K562 (cell line): ENCODE results near the gene MPZL3. TPM values are rescaled to one million over a fixed set of nuclear protein-coding genes. Genes with fewer than 3 reads are reported as not detected.

Experiments used
- ARID1B ChIP-seq: fragments of 450-650 bp; IDR thresholded peaks from 2 replicates; pipeline ENCODE4 v1.6.1; 2016; ENCODE audit warnings: antibody characterized with exemption, mild to moderate bottlenecking, inconsistent platforms
- CBFA2T3 ChIP-seq: fragments of 450-650 bp; IDR thresholded peaks from 2 replicates; pipeline ENCODE4 v1.6.1; 2017
- ESRRA ChIP-seq: fragments of 450-650 bp; IDR thresholded peaks from 2 replicates; pipeline ENCODE4 v1.6.1; 2014; ENCODE audit warnings: low read depth, mild to moderate bottlenecking, moderate library complexity, borderline replicate concordance
- ILK ChIP-seq: fragments of 450-650 bp; IDR thresholded peaks from 2 replicates; pipeline ENCODE4 v1.6.1; 2016; ENCODE audit warnings: missing genetic modification characterization, low read depth, mild to moderate bottlenecking, missing compliant biosample characterization, moderate library complexity, borderline replicate concordance
- KLF1 ChIP-seq: fragments of 450-650 bp; IDR thresholded peaks from 2 replicates; pipeline ENCODE4 v1.6.1; 2016; ENCODE audit warnings: missing genetic modification characterization, missing compliant biosample characterization
- KLF6 ChIP-seq: fragments of 250-450 bp; sonication (Bioruptor Pico); IDR thresholded peaks from 2 replicates; pipeline ENCODE4 v1.4.0; 2020; ENCODE audit warnings: mild to moderate bottlenecking, moderate library complexity, borderline replicate concordance
- MITF ChIP-seq: IDR thresholded peaks from 2 replicates; pipeline ENCODE4 v1.6.1; 2014; ENCODE audit warnings: antibody characterized with exemption
- NCOR1 ChIP-seq: fragments of 450-650 bp; IDR thresholded peaks from 2 replicates; pipeline ENCODE4 v1.6.1; 2016; ENCODE audit warnings: mild to moderate bottlenecking, moderate library complexity
- NEUROD1 ChIP-seq: fragments of 150-350 bp; IDR thresholded peaks from 2 replicates; pipeline ENCODE4 v1.6.1; 2014; ENCODE audit warnings: borderline replicate concordance, low read length, low read depth; ENCODE audit not compliant: partially characterized antibody
- PHF20 ChIP-seq: fragments of 450-650 bp; IDR thresholded peaks from 2 replicates; pipeline ENCODE4 v1.6.1; 2018; ENCODE audit not compliant: partially characterized antibody
- POLR3A ChIP-seq: IDR thresholded peaks from 2 replicates; pipeline ENCODE4 v1.6.1; 2011; ENCODE audit warnings: borderline replicate concordance, mild to moderate bottlenecking, moderate library complexity; ENCODE audit not compliant: insufficient read length, insufficient read depth; ENCODE audit errors: extremely low read depth
- POLR3G ChIP-seq: IDR thresholded peaks from 2 replicates; pipeline ENCODE4 v1.6.1; 2011; ENCODE audit not compliant: insufficient read length, insufficient replicate concordance; ENCODE audit errors: extremely low read depth
- RBBP5 ChIP-seq: fragments of 200-600 bp; sonication (generic); IDR thresholded peaks from 2 replicates; pipeline ENCODE4 v1.6.1; 2012; ENCODE audit warnings: borderline replicate concordance, mild to moderate bottlenecking, low read length, control low read depth, inconsistent platforms; ENCODE audit not compliant: insufficient read depth, poor library complexity, severe bottlenecking
- RBM25 ChIP-seq: fragments of 200-400 bp; formaldehyde crosslinking; IDR thresholded peaks from 2 replicates; pipeline ENCODE4 v1.6.1; 2018; ENCODE audit warnings: low read length, low read depth, moderate library complexity; ENCODE audit not compliant: severe bottlenecking
- RUNX1 ChIP-seq: sonication (generic); IDR thresholded peaks from 2 replicates; pipeline ENCODE4 v1.6.1; 2016; ENCODE audit warnings: antibody characterized with exemption, low read depth
- SMAD1 ChIP-seq: fragments of 150-350 bp; IDR thresholded peaks from 2 replicates; pipeline ENCODE4 v1.6.1; 2014; ENCODE audit warnings: low read length, low read depth; ENCODE audit not compliant: partially characterized antibody
- TCF7L2 ChIP-seq: fragments of 150-350 bp; IDR thresholded peaks from 2 replicates; pipeline ENCODE4 v1.6.1; 2016; ENCODE audit warnings: low read depth, mild to moderate bottlenecking, low read length, moderate library complexity
- TEAD4 ChIP-seq, 2 experiments: sonication (generic) in 1 of 2; formaldehyde crosslinking in 1 of 2; IDR thresholded peaks; 2 replicates each; pipeline versions ENCODE4 v1.6.1 to v1.8.0; 2012 to 2022; ENCODE audit warnings: borderline replicate concordance in 1 of 2, inconsistent platforms in 1 of 2, low read length in 1 of 2, mild to moderate bottlenecking in 1 of 2, missing genetic modification reagents in 1 of 2
- ZBTB11 ChIP-seq, 3 experiments: fragments of 200-800 bp in 1 of 3; fragments of 250-450 bp in 1 of 3; fragments of 450-650 bp in 1 of 3; sonication (Bioruptor Pico) in 1 of 3; sonication (Bioruptor generic) in 1 of 3; formaldehyde crosslinking in 1 of 3; IDR thresholded peaks; 2 replicates each; pipeline versions ENCODE4 v1.6.1 to v1.8.0; 2016 to 2022; ENCODE audit warnings: mild to moderate bottlenecking in 2 of 3, missing genetic modification characterization in 2 of 3, missing compliant biosample characterization in 1 of 3, moderate library complexity in 1 of 3
- ZNF274 ChIP-seq: IDR thresholded peaks from 2 replicates; pipeline ENCODE4 v1.6.1; 2011; ENCODE audit warnings: low read depth, mild to moderate bottlenecking, low read length, moderate library complexity, borderline replicate concordance
- ZNF551 ChIP-seq: fragments of 250-450 bp; sonication (Bioruptor Pico); IDR thresholded peaks from 2 replicates; pipeline ENCODE4 v1.5.0; 2021; ENCODE audit warnings: mild to moderate bottlenecking, moderate library complexity
- ZNF764 ChIP-seq: fragments of 250-450 bp; sonication (Bioruptor Pico); IDR thresholded peaks from 2 replicates; pipeline ENCODE4 v1.4.0; 2020; ENCODE audit warnings: low read depth, mild to moderate bottlenecking, moderate library complexity
- ZSCAN29 ChIP-seq: fragments of 450-650 bp; IDR thresholded peaks from 2 replicates; pipeline ENCODE4 v1.6.1; 2017
- polyA plus RNA-seq, 8 experiments: library from polyadenylated mRNA; depleted of rRNA in 4 of 8; stranded (reverse) in 5 of 8; unstranded in 3 of 8; fragments of >200 nt; fragmentation: Nextera tagmentation in 2 of 8; fragmentation: Illumina TruSeq in 1 of 8; extraction: Ambion mirVana in 2 of 8; extraction: Trizol in 1 of 8; gene quantifications; 2 replicates each; pipeline versions ENCODE4 v1.2.1 to v1.2.3, GENCODE V29; 2011 to 2014; ENCODE audit warnings: inconsistent platforms in 1 of 8, missing spikeins in 1 of 8
- total RNA-seq, 7 experiments: library from RNA; depleted of rRNA in 6 of 7; stranded (reverse); fragments of >200 nt in 6 of 7; fragmentation: Illumina TruSeq in 2 of 7; extraction: Trizol in 2 of 7; gene quantifications; 2 replicates each; pipeline versions ENCODE4 v1.2.1 to v1.2.3, GENCODE V29; 2011 to 2021; ENCODE audit warnings: low replicate concordance in 1 of 7

Gene MPZL3
- total and polyA plus RNA-seq, 9 of the 15 experiments (the other 6 are each of a cell fraction or from before 2014, with no cell fraction given), result 0.97 to 2.9 (median 1.6) TPM

- TF ChIP-seq ILK (tag) (no peak), PHF20 (no peak), NCOR1 (peak; percentile 95), POLR3G (no peak), ESRRA (peak; percentile 79; the same call in 1 of the 2 replicates), CBFA2T3 (peak; percentile 98), ARID1B (peak; percentile 99), RUNX1 (peak; percentile 87), POLR3A (no peak), ZNF274 (no peak; the same call in 1 of the 2 replicates), KLF1 (no peak), ZSCAN29 (no peak), KLF6 (CRISPR knock-in tag) (peak; percentile 38; the same call in 1 of the 2 replicates), RBM25 (peak; percentile 45), TCF7L2 (peak; percentile 71; the same call in 1 of the 2 replicates), ZNF551 (CRISPR knock-in tag) (no peak), MITF (0 out of 2 replicates have a peak, but pooled peaks have one; percentile 27), SMAD1 (peak; percentile 75), NEUROD1 (peak; percentile 74), RBBP5 (peak; percentile 63), ZBTB11 (CRISPR knock-in tag; IDR thresholded peaks at IDR 0.05) (peak in 1 of 3 experiments; percentile 80; a peak in 2 of 6 replicates), ZNF764 (CRISPR knock-in tag) (no peak), TEAD4 (IDR thresholded peaks at IDR 0.05; ENCODE audit: low read length) (peak; percentile 97), TEAD4 (CRISPR knock-in tag; IDR thresholded peaks at IDR 0.05; ENCODE audit: borderline replicate concordance) (no peak)
Measured at GRCh38 chr11:118240999-118241763, 11.0 kb downstream of the MPZL3 start (continued).
